ENCODE measurements around the gene OSCAR. TPM values are rescaled to one million over a fixed set of nuclear protein-coding genes. Genes with fewer than 3 reads are reported as not detected.

Gene OSCAR
- total and polyA plus RNA-seq, 2 of the 13 experiments (the other 11 are each of a cell fraction or from before 2014, with no cell fraction given): 1.9 TPM; not detected in 1

DNA sequence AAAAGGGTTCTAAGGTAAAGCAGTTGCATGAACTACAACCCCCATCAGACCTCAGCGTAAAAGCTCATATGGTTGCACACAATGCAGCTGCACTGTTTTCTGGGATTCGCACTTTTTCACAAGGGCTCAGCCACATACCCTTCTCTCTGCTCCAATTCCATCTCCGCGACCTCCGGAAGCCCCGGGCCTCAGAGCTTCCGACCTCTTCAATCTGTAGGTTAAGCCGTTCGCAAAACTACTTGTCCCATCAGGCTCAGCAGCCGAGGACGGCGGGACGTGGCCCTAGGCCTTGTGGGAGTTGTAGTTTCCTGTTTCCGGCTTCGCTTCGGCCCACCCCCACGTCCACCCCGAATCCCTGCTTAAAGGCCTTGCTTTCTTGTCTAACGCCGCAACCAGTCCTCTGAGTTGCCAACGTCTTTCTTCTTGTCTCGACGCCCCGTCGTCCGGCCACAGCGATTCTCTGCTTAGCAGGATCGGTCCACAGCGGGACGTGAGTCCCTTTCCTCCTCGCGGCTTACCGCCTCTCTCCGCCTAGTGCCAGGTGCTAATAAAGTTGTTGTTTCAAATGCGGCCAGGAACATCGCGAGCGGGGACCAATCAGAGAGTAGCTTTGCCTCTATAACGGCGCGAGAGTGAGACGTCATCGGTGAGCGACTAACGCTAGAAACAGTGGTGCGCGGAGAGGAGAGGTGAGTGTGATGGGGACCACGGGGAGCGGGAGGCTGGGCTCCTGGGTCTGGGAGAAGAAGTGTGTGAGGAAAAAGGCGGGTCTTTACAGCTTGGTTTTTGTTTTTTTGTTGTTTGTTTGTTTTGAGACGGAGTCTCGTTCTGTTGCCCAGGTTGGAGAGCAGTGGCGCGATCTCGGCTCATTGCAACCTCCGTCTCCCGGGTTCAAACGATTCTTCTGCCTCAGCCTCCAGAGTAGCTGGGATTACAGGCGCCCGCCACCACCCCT lies 14.8 kb upstream of the OSCAR start, which contains the start of the genes PRPF31 and TFPT (continued):
- TF ChIP-seq SAFB2 (CRISPR knock-in tag; IDR thresholded peaks at IDR 0.05; ENCODE audit: borderline replicate concordance, low read depth) (peak; percentile 39; the same call in 1 of the 2 replicates), RBM22 (optimal IDR thresholded peaks at IDR 0.05; ENCODE audit: low read length) (no peak), ZNF773 (CRISPR knock-in tag; IDR thresholded peaks at IDR 0.05; ENCODE audit: borderline replicate concordance) (no peak), ZNF441 (CRISPR knock-in tag; IDR thresholded peaks at IDR 0.05; ENCODE audit: borderline replicate concordance) (no peak; the same call in 1 of the 2 replicates), MAFK (conservative IDR thresholded peaks at IDR 0.05 in 1 of 2, IDR thresholded peaks at IDR 0.05 in 1 of 2; ENCODE audit: low read length in 2 of 2) (no peak; a peak in 1 of 4 replicates), DPF2 (CRISPR knock-in tag; IDR thresholded peaks at IDR 0.05; ENCODE audit: borderline replicate concordance, low read depth) (no peak), NCOR1 (IDR thresholded peaks at IDR 0.05; ENCODE audit: borderline replicate concordance, low read length) (no peak), ZBTB8A (CRISPR knock-in tag; IDR thresholded peaks at IDR 0.05; ENCODE audit: borderline replicate concordance, low read depth) (0 out of 2 replicates have a peak, but pooled peaks have one; percentile 71), GABPB1 (CRISPR knock-in tag; IDR thresholded peaks at IDR 0.05) (peak; percentile 92), JDP2 (CRISPR knock-in tag; IDR thresholded peaks at IDR 0.05; ENCODE audit: borderline replicate concordance) (no peak), ZNF547 (CRISPR knock-in tag; IDR thresholded peaks at IDR 0.05) (peak; percentile 67; the same call in 1 of the 2 replicates), ZNF317 (CRISPR knock-in tag; IDR thresholded peaks at IDR 0.05) (peak; percentile 59; the same call in 1 of the 2 replicates), MEIS2 (CRISPR knock-in tag; IDR thresholded peaks at IDR 0.05) (no peak), ZNF143 (CRISPR knock-in tag; IDR thresholded peaks at IDR 0.05) (peak; percentile 98), TRIM22 (IDR thresholded peaks at IDR 0.05) (no peak), REPIN1 (CRISPR knock-in tag; IDR thresholded peaks at IDR 0.05; ENCODE audit: borderline replicate concordance, low read depth) (peak; percentile 68; the same call in 1 of the 2 replicates), HNRNPUL1 (IDR thresholded peaks at IDR 0.05; ENCODE audit: low read depth, low read length) (no peak), ZNF569 (CRISPR knock-in tag; IDR thresholded peaks at IDR 0.05; ENCODE audit: borderline replicate concordance) (no peak), ZNF256 (CRISPR knock-in tag; conservative IDR thresholded peaks at IDR 0.05) (no peak), GABPA (IDR thresholded peaks at IDR 0.05; ENCODE audit: low read depth, low read length) (peak; percentile 62), GABPA (CRISPR knock-in tag; IDR thresholded peaks at IDR 0.05; ENCODE audit: low read depth) (peak; percentile 90), SRY (CRISPR knock-in tag; IDR thresholded peaks at IDR 0.05) (0 out of 2 replicates have a peak, but pooled peaks have one; percentile 45), ZNF510 (CRISPR knock-in tag; IDR thresholded peaks at IDR 0.05; ENCODE audit: low read depth) (peak; percentile 81; the same call in 1 of the 2 replicates), FLYWCH1 (CRISPR knock-in tag; IDR thresholded peaks at IDR 0.05) (no peak), ZNF501 (CRISPR knock-in tag; IDR thresholded peaks at IDR 0.05) (peak; percentile 99), ZNF572 (CRISPR knock-in tag; IDR thresholded peaks at IDR 0.05) (no peak; the same call in 1 of the 2 replicates)
- TF ChIP-seq, protein P1, sequence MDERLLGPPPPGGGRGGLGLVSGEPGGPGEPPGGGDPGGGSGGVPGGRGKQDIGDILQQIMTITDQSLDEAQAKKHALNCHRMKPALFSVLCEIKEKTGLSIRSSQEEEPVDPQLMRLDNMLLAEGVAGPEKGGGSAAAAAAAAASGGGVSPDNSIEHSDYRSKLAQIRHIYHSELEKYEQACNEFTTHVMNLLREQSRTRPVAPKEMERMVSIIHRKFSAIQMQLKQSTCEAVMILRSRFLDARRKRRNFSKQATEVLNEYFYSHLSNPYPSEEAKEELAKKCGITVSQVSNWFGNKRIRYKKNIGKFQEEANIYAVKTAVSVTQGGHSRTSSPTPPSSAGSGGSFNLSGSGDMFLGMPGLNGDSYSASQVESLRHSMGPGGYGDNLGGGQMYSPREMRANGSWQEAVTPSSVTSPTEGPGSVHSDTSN (CRISPR knock-in tag; IDR thresholded peaks at IDR 0.05): no peak
